ENCODE data around the gene TXNDC5. TPM values are rescaled to one million over a fixed set of nuclear protein-coding genes. Genes with fewer than 3 reads are reported as not detected.

TXNDC5 gene
- total RNA-seq, 2 experiments from 2014 or later = 49.3 to 51.0 TPM

GRCh38 chr6:7938562-7939183 is 28.1 kb upstream of the TXNDC5 start:
- POLR2A ChIA-PET = interaction anchor here (0.9 kb wide), 1 partner anchor 24 kb away, joined by 3 read pairs; no protein-coding TSS in a partner anchor
- DNase-seq (no peak), ATAC-seq (no peak)
- TF ChIP-seq, protein P1, sequence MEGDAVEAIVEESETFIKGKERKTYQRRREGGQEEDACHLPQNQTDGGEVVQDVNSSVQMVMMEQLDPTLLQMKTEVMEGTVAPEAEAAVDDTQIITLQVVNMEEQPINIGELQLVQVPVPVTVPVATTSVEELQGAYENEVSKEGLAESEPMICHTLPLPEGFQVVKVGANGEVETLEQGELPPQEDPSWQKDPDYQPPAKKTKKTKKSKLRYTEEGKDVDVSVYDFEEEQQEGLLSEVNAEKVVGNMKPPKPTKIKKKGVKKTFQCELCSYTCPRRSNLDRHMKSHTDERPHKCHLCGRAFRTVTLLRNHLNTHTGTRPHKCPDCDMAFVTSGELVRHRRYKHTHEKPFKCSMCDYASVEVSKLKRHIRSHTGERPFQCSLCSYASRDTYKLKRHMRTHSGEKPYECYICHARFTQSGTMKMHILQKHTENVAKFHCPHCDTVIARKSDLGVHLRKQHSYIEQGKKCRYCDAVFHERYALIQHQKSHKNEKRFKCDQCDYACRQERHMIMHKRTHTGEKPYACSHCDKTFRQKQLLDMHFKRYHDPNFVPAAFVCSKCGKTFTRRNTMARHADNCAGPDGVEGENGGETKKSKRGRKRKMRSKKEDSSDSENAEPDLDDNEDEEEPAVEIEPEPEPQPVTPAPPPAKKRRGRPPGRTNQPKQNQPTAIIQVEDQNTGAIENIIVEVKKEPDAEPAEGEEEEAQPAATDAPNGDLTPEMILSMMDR (IDR thresholded peaks at IDR 0.05) = no peak
- intact Hi-C loops (cut with micrococcal nuclease) = no loop called here
- H3K36me3 Mint-ChIP-seq (ENCODE audit: low read depth) = no peaks in the 10 kb centered on the region
- H3K4me3 Mint-ChIP-seq = no peak overlapping the region
- H3K4me1 Mint-ChIP-seq (ENCODE audit: low read depth) = no peaks in the 10 kb centered on the region
- H3K9me3 Mint-ChIP-seq = no peaks in the 10 kb centered on the region
- no peak overlapping the region for H3K27ac Mint-ChIP-seq
- CTCF ChIA-PET = interaction anchor here (1.1 kb wide), 1 partner anchor 12 kb away, joined by 3 read pairs; no protein-coding TSS in a partner anchor
- peaks cover 10% of the 10 kb centered on the region for H3K27me3 Mint-ChIP-seq

GRCh38 chr6:7933794-7934193 is 23.2 kb upstream of the TXNDC5 start:
- no peaks in the 10 kb centered on the region for H3K9me3 Mint-ChIP-seq
- intact Hi-C loops (cut with micrococcal nuclease) = no loop called here
- peaks cover 12% of the 10 kb centered on the region for H3K27me3 Mint-ChIP-seq
- no peaks in the 10 kb centered on the region for H3K4me1 Mint-ChIP-seq (ENCODE audit: low read depth)
- DNase-seq (no peak), ATAC-seq (no peak)
- H3K4me3 Mint-ChIP-seq = no peak overlapping the region
- POLR2A ChIA-PET = no interaction called here
- H3K27ac Mint-ChIP-seq = no peak overlapping the region
- no peaks in the 10 kb centered on the region for H3K36me3 Mint-ChIP-seq (ENCODE audit: low read depth)
- CTCF ChIA-PET = no interaction called here
- TF ChIP-seq, protein P1 (IDR thresholded peaks at IDR 0.05) = no peak

DNA sequence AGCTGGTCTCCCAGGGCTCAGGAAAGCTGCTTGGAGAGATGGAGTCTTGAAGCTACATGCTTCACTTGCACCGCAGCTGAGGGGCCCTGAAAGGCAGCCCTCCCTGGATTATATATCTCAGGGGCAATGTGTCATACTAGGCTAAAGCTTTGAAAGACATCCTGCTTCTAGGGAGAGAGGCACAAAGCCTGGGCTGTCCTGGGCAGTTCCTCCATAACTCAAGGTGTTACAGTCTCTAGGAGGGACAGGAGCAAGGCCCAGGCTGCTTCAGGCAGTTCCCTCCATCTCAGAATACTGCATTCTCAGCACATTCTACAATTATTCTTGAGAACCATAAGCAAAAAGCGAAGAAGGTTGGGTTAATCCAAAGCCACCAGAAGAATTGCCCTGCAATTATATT is 22.0 kb upstream of the TXNDC5 start:
- H3K27ac Mint-ChIP-seq = no peak overlapping the region
- DNase-seq (no peak), ATAC-seq (no peak)
- intact Hi-C loops (cut with micrococcal nuclease) = no loop called here
- TF ChIP-seq, protein P1 (IDR thresholded peaks at IDR 0.05) = no peak
- no peaks in the 10 kb centered on the region for H3K9me3 Mint-ChIP-seq
- peaks cover 18% of the 10 kb centered on the region for H3K27me3 Mint-ChIP-seq
- ChIA-PET POLR2A (no interaction called here), CTCF (no interaction called here)
- no peak overlapping the region for H3K4me3 Mint-ChIP-seq
- no peaks in the 10 kb centered on the region for H3K36me3 Mint-ChIP-seq (ENCODE audit: low read depth)
- no peaks in the 10 kb centered on the region for H3K4me1 Mint-ChIP-seq (ENCODE audit: low read depth)

- ATAC-seq (no peak), DNase-seq (no peak)
- Mint-ChIP-seq H3K27ac (no peak overlapping the region), H3K4me1 (ENCODE audit: low read depth) (no peaks in the 10 kb centered on the region), H3K36me3 (ENCODE audit: low read depth) (peaks cover 2% of the 10 kb centered on the region), H3K4me3 (no peak overlapping the region), H3K9me3 (peaks cover 15% of the 10 kb centered on the region), H3K27me3 (peaks cover 14% of the 10 kb centered on the region)
- ChIA-PET POLR2A (no interaction called here), CTCF (interaction anchor here (1.4 kb wide), 1 partner anchor 45 kb away, joined by 3 read pairs; no protein-coding TSS in a partner anchor)
- TF ChIP-seq, protein P1 (IDR thresholded peaks at IDR 0.05) = no peak
- intact Hi-C loops (cut with micrococcal nuclease) = no loop called here
Measured at GRCh38 chr6:7924867-7925266, 14.3 kb upstream of the TXNDC5 start.

DNA sequence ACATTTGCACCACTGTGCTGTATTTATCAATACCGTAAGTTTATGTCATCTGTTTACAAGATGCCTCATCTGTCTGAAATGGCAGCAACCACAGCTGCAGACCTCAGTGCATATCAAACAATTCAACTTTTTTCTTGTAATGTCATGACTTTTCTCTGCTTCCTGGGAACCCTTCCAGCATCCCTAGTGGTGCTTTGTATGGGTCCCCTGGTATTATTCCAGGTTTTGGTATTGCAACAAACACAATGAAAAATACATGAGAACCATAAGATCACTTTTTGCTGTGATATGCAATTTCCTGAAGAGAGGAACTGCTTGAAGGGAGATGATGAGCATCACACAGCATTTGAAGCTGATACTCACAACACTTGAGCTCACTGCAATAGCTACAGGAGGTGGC is 12.0 kb upstream of the TXNDC5 start:
- Mint-ChIP-seq H3K27ac (no peak overlapping the region), H3K9me3 (peaks cover 15% of the 10 kb centered on the region), H3K36me3 (ENCODE audit: low read depth) (peaks cover 2% of the 10 kb centered on the region), H3K4me1 (ENCODE audit: low read depth) (no peaks in the 10 kb centered on the region), H3K4me3 (no peak overlapping the region), H3K27me3 (peaks cover 8% of the 10 kb centered on the region)
- DNase-seq (no peak), ATAC-seq (no peak)
- ChIA-PET CTCF (no interaction called here), POLR2A (no interaction called here)
- TF ChIP-seq, protein P1 (IDR thresholded peaks at IDR 0.05) = no peak
- intact Hi-C loops (cut with micrococcal nuclease) = no loop called here

Data from activated CD8-positive, alpha-beta T cell treated with anti-CD3 and anti-CD28 coated beads for 36 hours (primary cell).